IPS-11a (cell line): ENCODE measurements around the gene ANKRD9.
"Not testable (repeated sequence)": the region's sequence is repeated elsewhere in the genome, so short reads cannot be mapped to it uniquely, and the experiment has no call there.

ENCODE experiments used
- H3K4me3 ChIP-seq: one replicate; pipeline ENCODE4 v1.5.1; 2013; ENCODE audit warnings: low read depth, low read length, control low read depth

The ANKRD9 gene

GRCh38 chr14:102538602-102539543, 29.3 kb upstream of the ANKRD9 start:
- no peak overlapping the region for H3K4me3 ChIP-seq

GRCh38 chr14:102537981-102538601, 28.5 kb upstream of the ANKRD9 start:
- H3K4me3 ChIP-seq, result no peak overlapping the region

DNA sequence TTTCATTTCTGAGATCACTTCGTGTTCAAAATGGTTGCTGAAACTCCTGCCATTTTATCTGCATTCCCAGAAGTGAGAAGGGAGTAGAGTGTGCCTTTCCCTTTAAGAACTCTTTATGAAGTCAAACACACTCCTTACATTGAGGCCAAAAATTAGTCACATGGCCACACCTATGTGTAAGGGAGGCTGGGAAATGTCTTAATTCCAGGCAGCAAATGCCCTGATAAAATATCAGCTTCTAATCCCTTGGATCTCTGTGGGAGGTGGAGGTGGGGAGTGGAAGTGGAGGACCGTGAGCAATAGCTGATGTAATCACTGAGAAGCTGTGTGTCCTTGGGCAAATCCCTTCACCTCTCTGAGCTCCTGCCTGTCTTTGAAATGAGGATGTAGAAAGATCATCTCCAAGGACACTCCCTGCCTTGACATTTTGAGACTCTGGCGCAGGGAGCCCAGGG, 22.7 kb upstream of the ANKRD9 start:
- no peak overlapping the region for H3K4me3 ChIP-seq

GRCh38 chr14:102530828-102531478, 21.4 kb upstream of the ANKRD9 start:
- H3K4me3 ChIP-seq, result no peak overlapping the region

DNA sequence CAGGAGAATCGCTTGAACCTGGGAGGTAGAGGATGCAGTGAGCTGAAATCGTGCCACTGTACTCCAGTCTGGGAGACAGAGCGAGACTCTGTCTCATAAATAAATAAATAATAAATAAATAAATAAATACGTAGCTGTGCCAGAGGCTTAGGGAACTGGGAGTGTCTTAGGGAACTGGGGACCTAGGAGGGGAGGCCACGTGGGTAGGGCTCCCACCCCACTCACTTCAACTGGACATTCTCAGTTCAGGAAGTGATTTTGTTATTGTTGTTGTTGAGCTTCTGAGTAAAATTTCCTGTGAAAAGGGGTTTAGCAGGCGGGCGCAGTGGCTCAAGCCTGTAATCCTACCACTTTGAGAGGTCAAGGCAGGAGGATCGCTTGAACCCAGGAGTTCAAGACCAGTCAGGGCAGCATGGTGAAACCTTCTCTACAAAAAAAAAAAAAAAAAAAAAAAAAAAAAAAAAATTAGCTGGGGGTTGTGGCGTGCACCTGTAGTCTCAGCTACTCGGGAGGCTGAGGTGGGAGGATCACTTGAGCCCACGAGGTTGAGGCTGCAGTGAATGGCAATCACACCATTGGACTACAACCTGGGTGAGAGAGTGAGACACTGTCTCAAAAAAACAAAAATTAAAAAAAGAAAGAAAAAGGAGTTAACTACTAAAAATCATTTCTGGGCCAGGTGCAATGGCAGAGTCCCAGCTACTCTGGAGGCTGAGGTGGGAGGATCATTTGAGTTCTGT, 19.0 kb upstream of the ANKRD9 start:
- no peak overlapping the region for H3K4me3 ChIP-seq

DNA sequence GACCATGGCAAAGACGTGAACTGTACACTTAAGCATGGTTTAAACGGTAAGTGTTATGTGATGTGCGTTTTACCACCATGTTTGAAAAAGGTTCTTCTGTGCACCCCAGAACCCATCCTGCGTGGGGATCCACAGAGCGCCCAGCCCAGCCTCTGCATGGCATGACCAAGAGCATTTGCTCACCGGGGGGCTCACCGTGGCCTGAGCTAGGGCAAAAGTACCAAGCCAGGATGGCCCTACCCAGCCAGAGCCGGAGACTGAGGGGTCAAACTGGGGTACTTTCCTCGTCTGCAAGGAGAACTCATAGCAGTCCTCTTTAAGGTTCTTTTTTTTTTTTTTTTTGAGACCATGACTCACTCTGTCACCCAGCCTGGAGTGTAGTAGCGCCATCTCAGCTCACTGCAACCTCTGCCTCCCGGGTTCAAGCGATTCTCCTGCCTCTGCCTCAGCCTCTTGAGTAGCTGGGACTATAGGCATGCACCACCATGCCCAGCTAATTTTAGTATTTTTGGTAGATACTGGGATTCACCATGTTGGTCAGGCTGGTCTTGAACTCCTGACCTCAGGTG, 16.4 kb upstream of the ANKRD9 start:
- no peak overlapping the region for H3K4me3 ChIP-seq

DNA sequence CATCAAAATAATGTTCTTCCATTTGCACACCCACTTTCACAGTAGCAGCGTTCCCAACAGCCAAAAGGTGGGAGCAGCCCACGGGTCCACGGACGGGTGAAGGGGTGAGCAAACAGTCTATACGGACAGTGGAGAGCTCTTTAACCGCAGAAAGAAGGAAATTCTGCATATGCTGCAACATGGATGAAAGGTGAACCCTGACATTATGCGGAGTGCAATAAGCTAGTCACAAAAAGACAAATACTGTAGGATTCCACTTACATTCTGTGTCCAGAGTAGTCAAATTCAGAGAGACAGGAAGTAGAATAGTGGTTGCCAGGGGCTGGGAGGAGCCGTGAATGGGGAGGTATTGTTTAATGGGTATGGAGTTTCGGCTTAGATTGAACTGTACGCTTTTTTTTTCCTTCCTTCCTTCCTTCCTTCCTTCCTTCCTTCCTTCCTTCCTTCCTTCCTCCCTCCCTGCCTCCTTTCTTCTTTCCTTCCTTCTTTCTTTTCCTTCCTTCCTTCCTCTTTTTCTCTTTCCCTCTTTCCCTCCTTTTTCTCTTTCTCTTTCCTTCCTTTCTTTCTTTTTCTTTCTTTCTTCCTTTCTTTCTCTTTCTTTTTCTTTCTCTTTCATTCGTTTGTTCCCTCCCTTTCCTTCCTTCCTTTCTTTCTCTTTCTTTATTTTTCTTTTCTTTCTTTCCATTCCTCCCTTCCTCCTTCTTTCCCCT, 15.8 kb upstream of the ANKRD9 start:
- peak overlapping the region; percentile 33 for H3K4me3 ChIP-seq

- peak overlapping the region; percentile 33 for H3K4me3 ChIP-seq
These were observed 15.1 kb upstream of the ANKRD9 start for GRCh38 chr14:102524451-102525218.

- H3K4me3 ChIP-seq, result no peak overlapping the region
These were observed 14.2 kb upstream of the ANKRD9 start for GRCh38 chr14:102523569-102524450.

DNA sequence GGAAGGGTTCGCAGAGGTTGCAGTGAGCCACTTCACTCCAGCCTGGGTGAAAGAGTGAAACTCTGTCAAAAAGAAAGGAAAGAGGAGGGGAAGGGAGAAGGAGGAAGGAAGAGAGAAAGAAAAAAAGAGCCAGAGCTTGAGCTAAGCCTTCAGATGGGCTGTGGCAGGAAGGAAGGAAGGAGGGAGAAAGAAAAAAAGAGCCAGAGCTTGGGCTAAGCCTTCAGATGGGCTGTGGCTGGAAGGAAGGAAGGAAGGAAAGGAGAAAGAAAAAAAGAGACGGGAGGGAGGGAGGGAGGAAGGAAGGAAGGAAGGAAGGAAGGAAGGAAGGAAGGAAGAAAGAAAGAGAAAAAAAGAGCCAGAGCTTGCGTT, 13.6 kb upstream of the ANKRD9 start:
- H3K4me3 ChIP-seq, result no peak overlapping the region

DNA sequence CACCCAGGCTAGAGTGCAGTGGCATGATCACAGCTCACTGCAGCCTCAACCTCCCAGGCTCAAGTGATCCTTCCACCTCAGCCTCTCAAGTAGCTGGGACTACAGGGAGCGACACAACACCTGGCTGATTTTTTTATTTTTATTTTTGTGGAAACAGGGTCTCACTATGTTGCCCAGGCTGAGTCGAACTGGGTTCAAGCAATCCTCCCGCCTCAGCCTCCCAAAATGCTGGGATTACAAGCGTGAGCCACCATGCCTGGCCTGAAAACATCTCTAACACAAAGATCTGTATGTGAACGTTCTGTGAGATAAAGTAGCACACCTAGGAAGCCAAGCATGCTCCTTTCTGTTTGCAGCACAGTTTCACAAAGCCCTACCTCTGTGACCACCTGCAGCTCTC, 10.1 kb upstream of the ANKRD9 start:
- not testable (repeated sequence) for H3K4me3 ChIP-seq

- no peak overlapping the region for H3K4me3 ChIP-seq
These were observed 8.6 kb upstream of the ANKRD9 start for GRCh38 chr14:102518063-102518648.

DNA sequence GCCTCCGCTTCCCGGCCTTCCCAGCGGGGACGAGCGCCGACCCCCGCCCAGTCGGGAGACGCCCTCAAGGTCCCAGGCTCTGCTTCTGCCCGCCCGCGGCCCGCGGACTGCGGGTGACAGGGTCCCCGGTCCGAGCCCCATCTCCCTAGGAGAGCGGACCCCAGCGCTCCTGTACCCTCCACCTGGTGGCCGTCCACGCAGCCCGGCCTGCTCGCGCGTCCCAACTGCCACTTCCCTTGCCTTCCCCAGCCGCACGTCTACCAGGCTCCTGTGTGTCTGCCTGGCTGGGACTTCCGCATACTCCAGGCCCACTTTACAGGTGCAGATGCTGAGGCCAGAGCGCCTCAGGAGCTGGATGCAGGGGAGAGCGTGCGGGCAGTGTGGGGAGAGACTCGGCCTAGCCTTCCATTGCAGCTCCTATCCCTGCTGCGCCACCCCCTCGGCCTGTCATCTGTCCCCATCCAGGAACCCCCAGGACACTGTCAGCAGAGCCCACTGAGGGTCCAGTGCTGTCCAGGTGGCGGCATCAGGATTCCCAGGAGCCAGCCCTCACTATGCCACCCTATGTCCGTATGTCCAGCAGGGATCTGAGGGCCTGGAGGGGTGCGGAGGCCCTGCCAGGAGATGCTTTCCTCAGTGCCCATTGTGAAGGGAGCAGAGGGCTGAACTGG, 8.0 kb upstream of the ANKRD9 start:
- peak overlapping the region; percentile 58 for H3K4me3 ChIP-seq

GRCh38 chr14:102516531-102517391, 7.2 kb upstream of the ANKRD9 start:
- H3K4me3 ChIP-seq, result peak overlapping the region; percentile 58

DNA sequence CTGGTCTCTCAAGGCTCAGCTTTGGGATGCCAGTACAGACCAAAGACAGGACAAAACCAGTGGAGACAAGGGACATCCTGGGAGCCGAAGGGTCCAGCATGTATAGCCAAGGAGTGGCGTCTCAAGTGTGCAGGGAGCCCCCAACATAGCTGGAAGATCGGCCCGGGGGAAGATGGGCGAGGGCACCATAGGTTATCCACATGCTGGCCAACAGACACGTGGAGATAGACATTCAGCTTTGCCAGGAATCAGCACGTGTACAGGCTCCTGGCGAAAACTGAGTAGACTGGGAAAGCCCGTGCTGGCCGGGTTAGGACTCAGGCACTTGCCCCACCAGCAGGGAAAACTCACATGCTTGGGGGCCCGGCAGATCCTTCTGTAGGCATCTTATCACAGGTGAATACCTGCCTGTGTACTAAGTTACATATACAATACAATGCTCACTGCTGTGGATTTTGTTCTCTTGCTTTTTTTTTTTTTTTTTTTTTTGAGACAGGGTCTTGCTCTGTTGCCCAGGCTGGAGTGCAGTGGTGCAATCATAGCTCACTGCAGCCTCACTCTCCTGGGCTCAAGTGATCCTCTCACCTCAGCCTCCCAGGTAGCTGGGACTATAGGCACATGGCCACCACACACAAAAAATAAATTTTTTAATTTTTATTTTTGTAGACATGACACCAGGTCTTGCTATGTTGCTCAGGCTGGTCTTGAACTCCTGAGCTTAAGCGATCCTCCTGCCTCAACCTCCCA, 5.6 kb upstream of the ANKRD9 start:
- no peak overlapping the region for H3K4me3 ChIP-seq
